ENCODE measurements around the gene PUSL1.

DNA sequence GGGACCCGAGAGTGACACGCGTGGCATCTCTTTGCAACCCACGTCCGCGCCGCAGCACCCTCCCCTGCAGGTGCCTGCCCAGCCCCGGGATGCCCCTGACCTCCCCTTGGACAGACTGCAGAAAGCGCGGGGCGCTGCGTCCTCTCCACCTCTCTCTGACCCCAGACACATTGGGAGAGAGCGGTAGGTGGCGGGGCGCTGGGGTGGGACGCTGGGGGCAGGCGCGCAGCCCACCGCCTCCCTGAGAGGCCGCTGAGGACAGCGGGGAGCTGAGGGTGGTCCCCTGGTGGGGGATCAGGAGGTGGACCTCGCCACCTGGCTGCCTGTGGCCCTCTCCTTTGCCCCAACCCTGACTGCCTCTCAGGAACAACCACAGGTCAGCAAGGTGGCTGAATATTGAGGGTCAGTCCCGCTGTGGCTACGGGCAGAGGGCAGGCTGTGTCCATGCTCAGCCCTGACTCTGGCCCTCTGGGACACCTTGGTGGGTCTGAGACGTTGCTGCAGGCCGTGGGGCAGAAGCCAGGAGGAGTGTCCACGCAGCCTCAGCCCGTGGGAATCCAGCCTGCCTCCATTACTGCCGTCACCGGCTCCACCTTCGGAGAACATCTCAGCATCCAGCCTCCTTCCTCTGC, 34.0 kb upstream of the PUSL1 start:
- TF ChIP-seq ZNF274 (IDR thresholded peaks at IDR 0.05; ENCODE audit: low read depth, low read length): no peak
- TF ChIP-seq YY1 (IDR thresholded peaks at IDR 0.05; ENCODE audit: insufficient read depth, insufficient read length): no peak
